ENCODE data around the gene SCAMP5. TPM values are rescaled to one million over a fixed set of nuclear protein-coding genes. Genes with fewer than 3 reads are reported as not detected.

SCAMP5 gene
- total and polyA plus RNA-seq, 2 of the 13 experiments (the other 11 are each of a cell fraction or from before 2014, with no cell fraction given): 34.3 to 49.0 TPM

GRCh38 chr15:75065467-75065850 lies 70.1 kb downstream of the SCAMP5 start (continued):
- peak; percentile 39; the same call in 1 of the 2 replicates for TF ChIP-seq HNF1B (CRISPR knock-in tag; IDR thresholded peaks at IDR 0.05)
- TF ChIP-seq ZNF775 (CRISPR knock-in tag; IDR thresholded peaks at IDR 0.05; ENCODE audit: borderline replicate concordance): no peak
- TF ChIP-seq TERF1 (CRISPR knock-in tag; IDR thresholded peaks at IDR 0.05): no peak
- TF ChIP-seq ZSCAN5A (CRISPR knock-in tag; IDR thresholded peaks at IDR 0.05; ENCODE audit: borderline replicate concordance): no peak
- TF ChIP-seq ZNF574 (CRISPR knock-in tag; IDR thresholded peaks at IDR 0.05): peak; percentile 38; the same call in 1 of the 2 replicates
- no peak for TF ChIP-seq LCORL (IDR thresholded peaks at IDR 0.05)
- TF ChIP-seq LCORL (CRISPR knock-in tag; IDR thresholded peaks at IDR 0.05): peak; percentile 31; the same call in 1 of the 2 replicates
- TF ChIP-seq ZNF280B (CRISPR knock-in tag; IDR thresholded peaks at IDR 0.05; ENCODE audit: borderline replicate concordance): no peak
- TF ChIP-seq NFRKB (IDR thresholded peaks at IDR 0.05): no peak
- TF ChIP-seq PRPF4 (IDR thresholded peaks at IDR 0.05; ENCODE audit: low read depth, low read length, poor library complexity, severe bottlenecking): no peak
- peak; percentile 38; the same call in 1 of the 2 replicates for TF ChIP-seq PATZ1 (CRISPR knock-in tag; IDR thresholded peaks at IDR 0.05)
- peak; percentile 26; the same call in 1 of the 2 replicates for TF ChIP-seq NCOR1 (IDR thresholded peaks at IDR 0.05; ENCODE audit: borderline replicate concordance, low read length)
- TF ChIP-seq ZNF292 (CRISPR knock-in tag; IDR thresholded peaks at IDR 0.05; ENCODE audit: borderline replicate concordance, low read depth): peak; percentile 41; the same call in 1 of the 2 replicates
- no peak for TF ChIP-seq IRF1 (CRISPR knock-in tag; IDR thresholded peaks at IDR 0.05; ENCODE audit: low read depth)
- TF ChIP-seq U2AF1 (optimal IDR thresholded peaks at IDR 0.05; ENCODE audit: low read depth, low read length): no peak
- no peak for TF ChIP-seq RAD51 (IDR thresholded peaks at IDR 0.05; ENCODE audit: borderline replicate concordance)
- TF ChIP-seq RFX1 (IDR thresholded peaks at IDR 0.05): no peak
- peak; percentile 22 for TF ChIP-seq ASH2L (IDR thresholded peaks at IDR 0.05; ENCODE audit: insufficient read length, low read depth, low read length)

Data from HepG2 (cell line).